Measurements from ENCODE around the gene AZU1. TPM values are rescaled to one million over a fixed set of nuclear protein-coding genes. Genes with fewer than 3 reads are reported as not detected.
"Not testable (repeated sequence)": the region's sequence is repeated elsewhere in the genome, so short reads cannot be mapped to it uniquely, and the experiment has no call there.

The AZU1 gene
- total RNA-seq, 1 experiment from 2014 or later = not detected

GRCh38 chr19:815775-816499 is 11.7 kb upstream of the AZU1 start:
- Histone ChIP-seq H3K27me3 (ENCODE audit: low read length) (no peaks in the 10 kb centered on the region), H2AFZ (ENCODE audit: low read length) (no peak overlapping the region), H4K20me1 (ENCODE audit: low read length) (0 out of 2 replicates have a peak, but pooled peaks cover 4% of the 10 kb centered on the region), H3K79me2 (ENCODE audit: low read length) (no peaks in the 10 kb centered on the region), H3K9ac (ENCODE audit: low read length) (no peak overlapping the region), H3K36me3 (ENCODE audit: low read depth, low read length) (peaks cover 2% of the 10 kb centered on the region; the same call in 1 of the 2 replicates), H3K4me2 (ENCODE audit: low read length) (no peak overlapping the region), H3K27ac (ENCODE audit: low read length) (no peak overlapping the region), H3K4me1 (ENCODE audit: insufficient read depth, low read length) (no peaks in the 10 kb centered on the region), H3F3A (ENCODE audit: low read length, unreplicated experiment) (no peaks in the 10 kb centered on the region), H3K9me2 (replicated peaks; ENCODE audit: low read length) (no peaks in the 10 kb centered on the region), H3K9me3 (ENCODE audit: low read length) (no peaks in the 10 kb centered on the region), H3K4me3 (ENCODE audit: low read length) (no peak overlapping the region)
- ChIA-PET POLR2A (ENCODE audit: unreplicated experiment) (no interaction called here), CTCF (no interaction called here)
- no peak for TF ChIP-seq EZH2 (IDR thresholded peaks at IDR 0.05; ENCODE audit: low read length, unreplicated experiment)
- no peak for TF ChIP-seq EZH2phosphoT487 (IDR thresholded peaks at IDR 0.05; ENCODE audit: borderline replicate concordance, low read length)
- TF ChIP-seq, protein P1, sequence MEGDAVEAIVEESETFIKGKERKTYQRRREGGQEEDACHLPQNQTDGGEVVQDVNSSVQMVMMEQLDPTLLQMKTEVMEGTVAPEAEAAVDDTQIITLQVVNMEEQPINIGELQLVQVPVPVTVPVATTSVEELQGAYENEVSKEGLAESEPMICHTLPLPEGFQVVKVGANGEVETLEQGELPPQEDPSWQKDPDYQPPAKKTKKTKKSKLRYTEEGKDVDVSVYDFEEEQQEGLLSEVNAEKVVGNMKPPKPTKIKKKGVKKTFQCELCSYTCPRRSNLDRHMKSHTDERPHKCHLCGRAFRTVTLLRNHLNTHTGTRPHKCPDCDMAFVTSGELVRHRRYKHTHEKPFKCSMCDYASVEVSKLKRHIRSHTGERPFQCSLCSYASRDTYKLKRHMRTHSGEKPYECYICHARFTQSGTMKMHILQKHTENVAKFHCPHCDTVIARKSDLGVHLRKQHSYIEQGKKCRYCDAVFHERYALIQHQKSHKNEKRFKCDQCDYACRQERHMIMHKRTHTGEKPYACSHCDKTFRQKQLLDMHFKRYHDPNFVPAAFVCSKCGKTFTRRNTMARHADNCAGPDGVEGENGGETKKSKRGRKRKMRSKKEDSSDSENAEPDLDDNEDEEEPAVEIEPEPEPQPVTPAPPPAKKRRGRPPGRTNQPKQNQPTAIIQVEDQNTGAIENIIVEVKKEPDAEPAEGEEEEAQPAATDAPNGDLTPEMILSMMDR (conservative IDR thresholded peaks at IDR 0.05; ENCODE audit: low read depth, low read length) = no peak
- ATAC-seq (no peak), DNase-seq (no peak)
- no TSS peak for BruUV-seq (replicated peaks)
- intact Hi-C loops (cut with micrococcal nuclease) = no loop called here

DNA sequence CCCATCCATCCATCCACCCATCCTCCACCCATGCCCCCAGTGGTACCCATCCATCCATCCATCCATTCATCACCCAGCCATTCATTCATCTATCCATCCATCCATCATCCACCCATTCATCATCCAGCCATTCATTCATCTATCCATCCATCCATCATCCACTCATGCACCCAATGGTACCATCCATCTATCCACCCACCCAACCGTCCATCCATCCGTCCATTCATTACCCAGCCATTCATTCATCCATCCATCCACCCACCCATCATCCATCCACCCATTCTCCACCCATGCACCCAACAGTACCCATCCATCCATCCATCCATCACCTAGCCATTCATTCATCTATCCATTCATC is 11.2 kb upstream of the AZU1 start:
- Histone ChIP-seq H3K9me2 (replicated peaks; ENCODE audit: low read length) (no peaks in the 10 kb centered on the region), H3K4me2 (ENCODE audit: low read length) (no peak overlapping the region), H4K20me1 (ENCODE audit: low read length) (0 out of 2 replicates have a peak, but pooled peaks cover 2% of the 10 kb centered on the region), H3K79me2 (ENCODE audit: low read length) (no peaks in the 10 kb centered on the region), H3K4me3 (ENCODE audit: low read length) (no peak overlapping the region), H3K36me3 (ENCODE audit: low read depth, low read length) (no peaks in the 10 kb centered on the region; the same call in 1 of the 2 replicates), H3K9ac (ENCODE audit: low read length) (no peak overlapping the region), H3F3A (ENCODE audit: low read length, unreplicated experiment) (no peaks in the 10 kb centered on the region), H2AFZ (ENCODE audit: low read length) (no peak overlapping the region), H3K9me3 (ENCODE audit: low read length) (no peaks in the 10 kb centered on the region), H3K27me3 (ENCODE audit: low read length) (no peaks in the 10 kb centered on the region), H3K27ac (ENCODE audit: low read length) (no peak overlapping the region), H3K4me1 (ENCODE audit: insufficient read depth, low read length) (no peaks in the 10 kb centered on the region)
- ChIA-PET CTCF (no interaction called here), POLR2A (ENCODE audit: unreplicated experiment) (no interaction called here)
- intact Hi-C loops (cut with micrococcal nuclease) = no loop called here
- DNase-seq = no peak
- TF ChIP-seq, protein P1 (conservative IDR thresholded peaks at IDR 0.05; ENCODE audit: low read depth, low read length) = no peak
- TF ChIP-seq EZH2 (IDR thresholded peaks at IDR 0.05; ENCODE audit: low read length, unreplicated experiment) (no peak), EZH2phosphoT487 (IDR thresholded peaks at IDR 0.05; ENCODE audit: borderline replicate concordance, low read length) (no peak)
- ATAC-seq = no peak
- no TSS peak for BruUV-seq (replicated peaks)

- POLR2A ChIA-PET (ENCODE audit: unreplicated experiment); DNase-seq; H3K27me3 ChIP-seq (ENCODE audit: low read length); H3K27ac ChIP-seq (ENCODE audit: low read length); H3K36me3 ChIP-seq (ENCODE audit: low read depth, low read length); H3K4me1 ChIP-seq (ENCODE audit: insufficient read depth, low read length); H2AFZ ChIP-seq (ENCODE audit: low read length); CTCF ChIA-PET; H3K4me3 ChIP-seq (ENCODE audit: low read length); H3K9me2 ChIP-seq (replicated peaks; ENCODE audit: low read length); H3K79me2 ChIP-seq (ENCODE audit: low read length); H3F3A ChIP-seq (ENCODE audit: low read length, unreplicated experiment); H4K20me1 ChIP-seq (ENCODE audit: low read length); H3K4me2 ChIP-seq (ENCODE audit: low read length); H3K9ac ChIP-seq (ENCODE audit: low read length); BruUV-seq (replicated peaks); H3K9me3 ChIP-seq (ENCODE audit: low read length); intact Hi-C loops (cut with micrococcal nuclease); ATAC-seq: not testable (repeated sequence)
These were observed 7.4 kb upstream of the AZU1 start for GRCh38 chr19:820212-820611.
